Fibroblast of skin of back (primary cell): Measurements from ENCODE around the gene IL10RB. TPM values are rescaled to one million over a fixed set of nuclear protein-coding genes. Genes with fewer than 3 reads are reported as not detected.
"Not testable (repeated sequence)": the region's sequence is repeated elsewhere in the genome, so short reads cannot be mapped to it uniquely, and the experiment has no call there.

Experiments
- DNase-seq: peaks from one replicate; pipeline ENCODE4 v3.0.0-alpha.2; 2013
- polyA plus RNA-seq, 2 experiments: library from polyadenylated mRNA; unstranded; fragments of 120-200 nt; gene quantifications; one replicate each; pipeline ENCODE4 v1.2.1, GENCODE V29; 2013; ENCODE audit not compliant: insufficient read length in 2 of 2

IL10RB gene
- 13.7 TPM for polyA plus RNA-seq (2013, experiment 1 of 2; ENCODE audit: insufficient read length)
- 17.8 TPM for polyA plus RNA-seq (2013, experiment 2 of 2; ENCODE audit: insufficient read length)

GRCh38 chr21:33266050-33266788 lies at the start of gene IL10RB:
IL10RB (plus strand) TSS chr21:33266367; CDS start chr21:33266466, 99 bp downstream.
- DNase-seq, result peak; percentile 57

- no peak for DNase-seq
These were observed 49.0 kb upstream of the IL10RB start for GRCh38 chr21:33217138-33217520.

GRCh38 chr21:33219300-33219699 lies 46.9 kb upstream of the IL10RB start:
- DNase-seq, result no peak

GRCh38 chr21:33219954-33220353 lies 46.2 kb upstream of the IL10RB start:
- no peak for DNase-seq

GRCh38 chr21:33225376-33225775 lies 40.8 kb upstream of the IL10RB start:
- not testable (repeated sequence) for DNase-seq

GRCh38 chr21:33228455-33228854 lies 37.7 kb upstream of the IL10RB start:
- no peak for DNase-seq

GRCh38 chr21:33229099-33229783 lies 36.9 kb upstream of the IL10RB start:
- DNase-seq, result no peak

GRCh38 chr21:33229784-33230544 lies 36.2 kb upstream of the IL10RB start, which contains the start of gene IFNAR2:
IFNAR2 (plus strand) TSS chr21:33229938; CDS start chr21:33241923, 11,985 bp downstream.
- DNase-seq, result peak; percentile 59

- peak; percentile 51 for DNase-seq
These were observed 35.4 kb upstream of the IL10RB start for GRCh38 chr21:33230545-33231324.

- no peak for DNase-seq
These were observed 34.6 kb upstream of the IL10RB start for GRCh38 chr21:33231526-33231925.

- DNase-seq, result no peak
These were observed 33.7 kb upstream of the IL10RB start for GRCh38 chr21:33232291-33233034.

GRCh38 chr21:33234635-33235520 lies 31.3 kb upstream of the IL10RB start:
- no peak for DNase-seq

- DNase-seq, result no peak
These were observed 30.0 kb upstream of the IL10RB start for GRCh38 chr21:33236013-33236686.

- DNase-seq, result no peak
These were observed 29.4 kb upstream of the IL10RB start for GRCh38 chr21:33236766-33237165.

- no peak for DNase-seq
These were observed 28.7 kb upstream of the IL10RB start for GRCh38 chr21:33237486-33237885.

- DNase-seq, result peak; percentile 11
These were observed 28.0 kb upstream of the IL10RB start for GRCh38 chr21:33238146-33238545.

- DNase-seq, result no peak
These were observed 27.5 kb upstream of the IL10RB start for GRCh38 chr21:33238565-33239255.

- DNase-seq, result not testable (repeated sequence)
These were observed 26.5 kb upstream of the IL10RB start for GRCh38 chr21:33239559-33240127.

- no peak for DNase-seq
These were observed 25.8 kb upstream of the IL10RB start for GRCh38 chr21:33240404-33240803.
